ENCODE results near the gene AP2B1.
"Not testable (repeated sequence)": the region's sequence is repeated elsewhere in the genome, so short reads cannot be mapped to it uniquely, and the experiment has no call there.

AP2B1 gene

DNA sequence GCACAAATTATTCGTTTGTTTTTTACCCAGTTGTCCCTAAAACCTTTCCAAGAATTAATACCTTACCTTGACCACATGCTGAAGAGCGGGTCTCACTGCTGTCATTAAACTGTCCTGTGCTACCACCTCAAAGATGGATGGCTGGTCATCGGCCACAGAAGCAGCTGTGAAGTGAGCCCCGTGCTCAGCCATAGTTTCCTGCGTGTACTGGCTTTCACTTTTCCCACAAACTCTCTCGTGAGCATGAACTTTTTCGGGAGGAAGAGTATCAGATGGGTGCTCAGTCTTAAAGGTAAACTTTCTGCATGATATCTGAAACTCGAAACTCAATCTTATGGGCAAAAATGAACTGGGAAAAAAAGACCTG lies 9.3 kb upstream of the AP2B1 start:
- no peak for DNase-seq

DNA sequence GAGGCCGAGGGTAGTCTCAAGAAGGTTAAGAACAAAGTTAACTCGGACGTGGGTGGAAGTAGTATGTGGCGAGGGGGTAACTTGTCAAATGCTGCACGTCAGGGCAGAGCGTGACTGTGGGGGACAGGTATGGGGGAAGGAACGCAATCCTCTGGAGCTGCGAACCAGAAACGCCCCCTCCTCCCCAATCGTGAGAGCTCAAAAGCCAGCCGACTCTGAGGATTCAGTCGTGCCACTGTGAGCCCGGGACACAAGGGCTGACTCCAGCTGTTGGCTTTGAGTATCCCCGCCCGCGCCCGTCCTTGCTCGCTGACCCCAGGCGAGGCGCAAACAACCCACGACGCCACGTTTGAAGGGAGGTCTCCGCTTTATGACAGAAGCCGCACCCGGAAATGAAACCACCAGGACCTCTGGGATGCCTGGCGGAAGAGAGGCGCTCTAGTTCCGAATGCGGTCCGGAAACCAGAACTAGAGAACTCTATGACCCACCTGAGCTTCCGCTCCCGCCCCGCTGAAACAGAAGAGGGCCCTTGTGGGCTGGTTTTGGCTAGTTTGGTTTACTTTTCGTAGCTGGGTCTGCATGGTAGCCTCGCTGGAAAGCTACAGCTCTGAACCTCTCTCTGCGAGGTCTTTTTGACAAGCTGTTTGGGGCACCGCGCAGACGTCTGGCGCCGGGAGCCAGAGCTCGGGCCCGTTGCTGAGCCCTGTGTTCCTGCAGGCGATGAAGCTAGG lies 8.8 kb upstream of the AP2B1 start, which contains the start of gene PEX12:
TSS of gene PEX12 (minus strand) at position 375 of the 732 bp plus-strand sequence. CDS start 550 bp downstream, outside the sequence.
- peak; percentile 87 for DNase-seq

DNA sequence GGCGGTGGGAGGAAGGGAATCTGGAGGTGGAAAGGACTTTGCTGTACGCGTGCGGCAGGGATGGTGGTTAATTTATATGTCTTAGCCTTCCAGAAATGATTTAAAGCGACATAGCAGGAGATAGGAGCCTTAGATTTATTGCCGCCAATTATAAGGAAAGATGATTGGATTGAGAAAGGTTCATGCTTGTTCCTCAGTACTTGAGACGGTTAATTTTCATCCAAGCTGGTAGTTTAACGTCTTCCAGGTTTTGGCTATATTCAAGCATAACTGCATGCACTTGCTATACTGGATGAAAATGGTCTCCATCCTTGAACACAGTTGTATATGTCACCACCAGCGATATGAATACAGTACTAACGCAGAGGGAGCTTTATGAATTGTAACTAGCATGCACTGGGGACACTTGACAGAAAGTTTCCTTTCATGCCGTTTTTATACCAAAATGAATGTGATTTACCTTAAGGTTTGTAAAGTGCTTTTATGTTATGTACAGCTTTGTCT lies 8.1 kb upstream of the AP2B1 start:
- DNase-seq, result no peak

DNA sequence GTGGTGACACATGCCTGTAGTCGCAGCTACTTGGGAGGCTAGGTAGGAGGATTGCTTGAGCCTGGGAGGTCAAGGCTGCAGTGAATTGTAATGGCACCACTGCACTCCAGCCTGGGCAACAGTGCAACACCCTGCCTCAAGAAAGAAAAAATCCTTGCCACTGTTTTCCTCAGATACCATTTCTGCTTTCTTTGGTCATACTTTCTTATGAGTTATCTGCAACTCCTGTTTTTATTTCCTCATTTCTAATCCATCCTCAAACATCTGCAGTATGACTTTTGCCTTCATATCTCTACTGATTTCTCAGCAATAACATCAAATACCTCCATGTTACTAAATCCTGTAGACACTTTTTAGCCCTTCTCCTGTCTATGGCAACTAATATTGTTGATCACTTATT lies 3.1 kb upstream of the AP2B1 start:
- no peak for DNase-seq

DNA sequence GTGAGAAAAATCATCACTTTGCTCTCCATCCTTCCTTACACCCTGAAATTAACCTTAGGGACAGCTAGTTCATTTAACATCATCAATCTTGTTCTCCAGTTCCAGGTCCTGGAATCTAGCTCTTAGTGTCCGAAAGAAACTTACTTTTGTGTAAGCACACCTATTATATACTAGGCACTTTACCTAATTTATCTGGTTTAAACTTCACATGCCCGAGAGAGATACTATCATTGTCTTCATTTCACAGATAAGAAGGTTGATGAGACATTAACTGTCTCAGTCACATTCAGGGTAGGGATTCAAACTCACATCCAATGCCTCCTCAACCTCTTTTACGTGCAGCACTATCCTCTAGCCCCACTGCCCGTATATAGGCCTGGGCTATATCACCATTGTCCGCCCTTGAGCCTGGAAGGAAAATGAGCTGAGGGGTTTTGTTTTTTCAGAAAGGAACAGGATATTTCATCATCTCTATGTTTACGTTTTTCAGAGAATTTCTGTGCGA lies 501 bp upstream of the AP2B1 start:
- no peak for DNase-seq

DNA sequence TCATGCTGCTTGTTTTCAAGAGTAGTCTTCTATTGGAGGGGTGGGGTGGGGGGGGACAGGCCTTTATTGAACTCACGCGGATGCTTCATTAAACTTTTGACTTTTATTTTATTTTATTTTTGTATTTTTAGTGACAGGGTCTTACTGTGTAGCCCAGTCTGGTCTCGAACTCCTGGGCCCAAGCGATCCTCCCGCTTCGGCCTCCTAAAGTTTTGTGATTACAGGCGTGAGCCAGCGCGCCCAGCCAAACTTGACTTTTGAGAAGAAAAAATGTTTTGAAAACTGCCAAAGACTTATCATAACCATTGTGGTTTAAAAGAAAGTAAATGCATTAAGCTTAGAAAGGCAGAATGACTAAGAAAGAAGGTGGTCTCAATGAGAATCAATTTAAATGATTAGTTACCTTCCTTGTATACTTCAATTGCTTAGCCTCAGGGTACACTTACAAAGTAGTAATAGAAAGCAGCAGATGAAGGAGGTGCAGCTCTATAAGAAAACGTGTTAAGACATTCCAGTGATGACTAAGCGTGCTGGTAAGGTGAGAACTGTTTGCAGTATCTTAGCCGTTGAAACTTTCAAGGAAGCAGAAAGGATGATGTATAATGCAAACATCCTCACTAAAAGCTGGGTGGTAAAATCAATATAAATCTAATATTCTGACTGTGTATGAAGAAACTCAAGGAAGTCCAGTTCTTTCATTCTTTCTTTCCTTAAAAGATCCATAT lies 1.2 kb downstream of the AP2B1 start:
- no peak for DNase-seq

DNA sequence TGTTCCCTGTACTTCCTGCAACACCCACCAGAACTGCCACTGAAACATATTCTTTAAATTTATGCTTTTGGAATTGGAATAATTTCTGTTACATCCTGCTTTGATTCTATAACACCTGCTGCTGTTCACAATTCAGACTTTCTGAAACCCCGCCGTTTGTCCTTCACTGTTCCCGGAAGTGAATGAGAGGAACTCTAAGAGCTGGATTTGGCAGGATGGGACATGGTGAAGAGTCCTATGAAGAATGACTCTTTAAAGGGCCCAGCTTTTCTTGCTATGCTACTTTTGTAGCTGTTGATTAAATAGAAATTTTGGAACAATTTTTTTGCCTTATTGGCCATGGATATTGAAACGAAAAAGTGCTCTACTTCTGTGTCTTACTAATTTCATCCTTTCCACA lies 8.9 kb downstream of the AP2B1 start:
- no peak for DNase-seq

DNA sequence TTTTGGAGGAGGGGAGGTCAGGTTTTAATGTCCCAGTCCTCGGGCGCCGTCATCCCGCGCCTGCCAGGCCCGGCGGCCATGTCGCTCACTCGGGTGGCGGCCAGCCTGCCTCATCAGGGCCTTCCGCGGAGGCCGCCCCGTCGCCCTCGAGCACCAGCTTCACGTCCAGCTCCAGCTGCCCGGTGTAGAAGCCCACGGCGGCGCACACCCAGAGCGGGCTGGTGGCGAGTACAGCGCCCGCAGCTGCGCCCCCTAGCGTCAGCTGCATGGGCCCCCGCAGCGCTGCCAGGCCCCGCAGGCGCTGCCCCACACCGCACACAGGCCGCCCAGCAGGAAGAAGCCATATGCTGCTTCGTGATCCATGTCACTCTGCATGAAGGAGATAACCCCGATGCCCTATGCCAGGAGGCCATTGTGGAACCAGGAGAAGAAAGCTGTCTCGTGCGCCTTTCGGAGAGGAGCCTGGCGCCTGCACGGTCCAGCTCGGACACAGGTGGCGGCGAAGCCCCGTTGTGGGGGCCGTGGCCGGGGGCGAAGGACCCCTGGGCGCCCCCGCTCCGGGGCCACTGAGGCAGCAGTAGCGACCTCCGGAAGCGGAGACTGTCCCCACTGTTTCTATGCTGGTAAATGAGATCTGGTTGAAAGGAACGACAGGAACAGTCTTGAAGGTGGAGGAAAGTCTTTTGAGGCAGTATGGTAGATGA lies 9.6 kb downstream of the AP2B1 start:
- no peak for DNase-seq

DNA sequence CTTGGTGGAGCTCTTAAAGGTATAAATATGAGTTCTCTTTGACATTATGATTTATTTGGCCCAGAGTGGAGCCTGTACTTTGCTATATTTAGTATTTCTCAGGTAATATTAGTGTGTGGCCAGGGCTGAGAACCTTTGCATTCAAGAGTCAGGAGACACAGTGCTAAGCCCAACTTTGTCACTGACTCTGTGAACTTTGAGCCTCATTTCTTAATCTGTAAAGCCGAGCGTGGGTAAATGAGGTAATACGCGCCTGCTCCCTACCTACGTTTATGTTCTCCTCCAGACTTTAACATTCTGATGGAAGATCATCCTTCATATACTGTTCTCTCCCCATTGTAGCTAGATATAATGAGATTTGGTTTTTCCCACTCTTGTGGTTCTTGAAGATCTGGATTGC lies 10.5 kb downstream of the AP2B1 start:
- DNase-seq, result no peak

DNA sequence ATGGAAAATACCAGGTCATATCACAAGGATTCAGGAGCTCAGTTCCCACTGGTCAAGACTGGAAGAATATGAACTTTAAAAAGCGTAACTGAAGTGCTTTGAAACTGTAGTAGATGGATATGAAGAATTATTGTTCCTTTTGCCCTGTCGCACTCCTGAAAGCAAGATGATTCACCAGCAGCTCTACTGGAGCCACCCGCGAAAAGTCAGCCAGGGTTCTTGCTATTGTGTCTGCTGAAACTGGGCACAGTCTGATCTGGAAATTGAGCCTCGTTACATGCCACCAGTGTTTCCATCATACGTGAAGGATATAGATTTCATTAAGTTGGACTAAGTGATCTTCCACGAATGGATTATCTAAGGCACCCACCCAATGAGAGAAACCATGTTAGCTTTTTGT lies 16.6 kb downstream of the AP2B1 start:
- no peak for DNase-seq

DNA sequence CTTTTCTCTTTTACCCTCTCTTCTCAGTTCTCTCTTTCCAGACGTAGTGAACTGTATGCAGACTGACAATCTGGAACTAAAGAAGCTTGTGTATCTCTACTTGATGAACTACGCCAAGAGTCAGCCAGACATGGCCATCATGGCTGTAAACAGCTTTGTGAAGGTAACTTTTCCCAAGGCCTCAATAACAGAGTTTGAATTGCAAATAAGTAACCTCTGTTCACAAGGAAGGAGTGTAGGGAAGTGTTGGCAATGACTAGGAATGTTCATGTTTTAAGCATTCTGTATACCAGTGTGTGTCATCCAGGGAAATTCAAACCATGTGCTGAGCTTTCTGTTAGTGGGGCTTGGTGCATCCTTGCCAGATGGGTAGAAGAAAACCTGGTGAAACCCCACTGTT lies 18.6 kb downstream of the AP2B1 start:
- DNase-seq, result no peak

DNA sequence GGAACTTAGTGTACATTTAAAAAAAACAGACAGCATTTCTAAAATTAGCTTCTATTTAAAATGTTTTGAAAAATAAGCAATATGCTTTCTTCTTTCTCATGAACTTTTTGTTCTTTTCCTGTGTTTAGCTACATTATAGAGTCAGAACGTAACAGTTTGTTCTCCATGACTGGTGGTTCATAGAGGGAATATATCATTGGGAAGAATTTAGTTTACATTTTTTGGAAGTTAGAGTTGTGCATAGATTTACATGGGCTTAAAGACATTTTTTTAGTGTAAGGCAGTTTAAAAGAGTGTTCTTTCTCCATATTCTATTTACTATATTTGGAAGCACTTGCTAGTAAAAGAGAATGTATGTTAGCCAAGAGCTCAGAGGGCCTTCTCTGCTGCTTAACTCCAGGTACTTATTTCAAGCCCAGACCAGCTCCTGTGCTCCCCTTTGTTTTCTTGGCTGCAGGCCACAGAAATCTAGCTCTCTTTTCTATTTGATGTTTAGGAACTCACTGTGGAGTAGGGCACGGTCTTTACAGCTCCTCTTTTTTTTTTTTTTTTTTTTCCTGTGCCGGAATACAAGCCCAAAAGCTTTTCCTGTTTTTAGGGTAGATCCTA lies 20.2 kb downstream of the AP2B1 start:
- no peak for DNase-seq

DNA sequence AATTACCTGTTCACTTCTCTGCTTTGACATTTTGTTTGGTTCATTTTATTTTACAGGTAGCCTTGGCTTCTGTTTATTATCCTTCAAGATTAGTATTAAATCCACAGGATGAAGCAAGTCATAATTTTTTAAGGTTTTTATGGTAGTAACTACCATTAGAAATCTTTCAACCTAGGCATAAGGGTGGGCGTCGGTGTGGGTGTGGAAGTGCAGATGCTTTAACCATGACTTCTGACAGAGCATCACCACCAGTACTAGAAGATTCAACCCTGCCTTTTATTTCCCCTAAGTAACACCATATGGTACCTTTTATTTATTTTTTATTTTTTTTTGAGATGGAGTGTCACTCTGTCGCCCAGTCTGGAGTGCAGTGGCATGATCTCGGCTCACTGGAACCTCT lies 22.7 kb downstream of the AP2B1 start:
- no peak for DNase-seq

DNA sequence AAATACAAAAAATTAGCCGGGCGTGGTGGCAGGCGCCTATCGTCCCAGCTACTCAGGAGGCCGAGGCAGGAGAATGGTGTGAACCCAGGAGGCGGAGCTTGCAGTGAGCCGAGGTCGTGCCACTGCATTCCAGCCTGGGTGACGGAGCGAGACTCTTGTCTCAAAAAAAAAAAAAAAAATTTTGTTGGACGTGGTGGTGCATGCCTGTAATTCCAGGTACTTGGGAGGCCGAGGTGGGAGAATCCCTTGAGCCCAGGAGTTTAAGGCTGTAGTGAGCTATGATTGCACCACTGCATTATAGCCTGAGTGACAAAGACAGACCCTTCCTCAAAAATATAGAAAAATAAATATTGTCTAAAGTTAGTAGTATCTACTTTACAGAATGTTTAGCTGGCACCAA lies 23.6 kb downstream of the AP2B1 start:
- not testable (repeated sequence) for DNase-seq

DNA sequence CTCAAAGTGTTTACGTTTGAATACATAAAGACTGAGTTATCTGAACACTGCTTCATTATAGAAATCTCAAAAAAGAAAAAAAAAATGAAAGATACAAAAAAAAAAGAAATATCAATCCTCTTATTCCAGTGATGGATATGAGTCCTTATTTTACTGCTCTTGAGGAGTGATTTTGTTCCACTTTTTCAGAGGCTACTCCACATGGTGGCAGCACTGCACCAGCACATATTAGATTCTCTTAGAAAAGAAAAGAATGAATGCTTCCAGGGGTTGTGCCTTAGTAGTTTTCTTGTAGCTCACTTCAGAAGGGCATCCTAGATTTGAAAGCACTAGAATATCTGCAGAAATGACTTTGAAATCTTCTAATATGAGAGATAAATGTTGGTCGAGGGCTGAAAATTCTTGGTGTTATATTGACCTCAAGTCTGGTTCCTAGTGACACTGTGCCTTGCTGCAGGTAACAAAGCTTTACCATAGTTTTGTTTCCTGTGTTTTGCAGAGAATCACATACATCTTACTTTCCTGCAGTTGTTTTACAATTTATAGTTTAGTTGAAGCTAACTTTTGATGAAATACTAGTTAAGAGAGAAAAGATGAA lies 25.9 kb downstream of the AP2B1 start:
- DNase-seq, result peak; percentile 36

DNA sequence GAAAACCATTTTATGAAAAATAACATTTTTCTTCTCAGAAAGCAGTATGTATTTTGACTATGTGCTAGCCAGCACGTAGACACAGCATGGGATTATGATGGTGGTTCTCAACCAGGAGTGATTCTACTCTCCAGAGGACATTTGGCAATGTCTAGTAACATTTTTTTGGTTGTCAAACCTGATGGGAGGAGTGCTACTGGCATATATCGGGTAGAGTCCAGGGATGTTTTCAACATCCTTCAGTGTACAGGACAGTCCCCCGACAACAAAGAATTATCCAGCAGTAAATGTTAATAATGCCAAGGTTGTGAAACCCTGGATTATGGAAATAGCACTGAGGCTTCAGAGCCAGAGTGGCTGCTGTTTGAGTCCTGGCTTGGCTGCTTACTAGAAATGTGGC lies 27.7 kb downstream of the AP2B1 start:
- DNase-seq, result no peak

DNA sequence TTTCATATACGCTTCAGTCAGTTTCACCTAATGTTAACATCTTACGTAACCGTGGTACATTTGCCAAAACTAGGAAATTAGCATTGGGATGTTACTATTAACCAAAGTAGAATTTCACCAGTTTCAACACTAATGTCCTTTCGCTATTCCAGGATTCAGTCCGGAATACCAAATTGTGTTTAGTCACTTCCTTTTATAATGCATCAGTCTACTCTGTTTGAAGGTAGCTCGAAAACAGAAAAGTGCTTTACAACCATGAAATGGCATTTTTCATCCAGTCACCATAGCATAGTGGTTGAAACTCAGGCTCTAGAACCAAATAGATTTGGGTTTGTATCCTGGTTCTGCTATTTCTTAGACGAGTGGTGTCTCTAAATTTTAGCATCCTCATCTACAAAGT lies 29.4 kb downstream of the AP2B1 start:
- DNase-seq, result no peak

DNA sequence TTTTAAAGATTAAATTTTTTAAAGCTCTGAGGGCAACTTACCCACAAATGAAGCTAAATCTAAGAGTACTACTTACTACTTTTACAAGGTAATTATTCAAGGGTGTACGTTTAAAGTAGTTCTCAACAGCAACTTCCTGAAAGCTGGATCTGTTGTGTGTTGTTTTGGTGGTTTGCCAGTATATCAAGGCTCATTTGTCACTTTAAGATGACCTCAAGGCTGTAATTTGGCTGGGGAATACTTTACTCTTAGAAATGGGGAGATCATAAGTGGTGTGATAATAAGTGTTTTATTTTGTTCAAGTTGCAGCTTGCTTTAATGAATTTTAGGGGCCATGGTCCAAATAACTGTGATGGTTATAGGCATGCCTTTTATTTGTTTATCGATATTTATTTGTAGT lies 30.4 kb downstream of the AP2B1 start:
- no peak for DNase-seq

DNA sequence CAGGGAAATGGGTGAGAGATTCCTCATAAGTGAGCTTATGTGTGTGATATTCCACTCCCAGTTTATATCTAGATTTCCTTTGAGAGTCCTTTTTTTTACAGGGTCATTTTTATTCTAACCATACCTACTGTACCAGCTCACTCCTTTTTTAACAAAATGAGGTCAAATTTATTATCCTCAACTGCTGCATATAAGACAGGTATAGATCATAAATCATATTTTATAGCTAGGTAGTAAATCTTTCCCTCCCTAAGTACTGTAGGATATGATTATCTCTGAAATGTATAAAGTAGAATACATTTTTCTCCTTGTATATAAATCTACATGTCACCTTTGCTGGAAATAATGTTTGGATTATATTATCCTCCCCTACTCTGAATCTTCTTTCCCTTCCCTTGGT lies 31.5 kb downstream of the AP2B1 start:
- no peak for DNase-seq

DNA sequence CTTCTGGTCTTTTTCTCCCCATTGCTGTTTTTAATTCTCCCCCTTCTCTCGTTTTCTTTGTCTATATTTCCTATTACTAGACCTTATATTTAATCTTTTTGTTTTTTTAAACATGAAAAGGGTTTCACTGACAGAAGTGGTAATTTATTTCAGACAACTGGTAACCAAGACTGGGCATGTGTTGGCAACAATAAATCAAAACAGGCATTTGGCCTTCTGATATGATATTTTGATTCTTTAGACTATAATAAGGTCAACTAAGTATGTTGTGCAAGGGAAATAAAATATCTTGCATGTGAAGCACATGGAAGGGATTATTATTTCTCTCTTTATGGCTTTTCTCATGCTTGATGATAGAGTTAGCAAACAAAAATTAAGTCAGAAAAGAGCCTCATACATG lies 34.6 kb downstream of the AP2B1 start:
- no peak for DNase-seq

DNA sequence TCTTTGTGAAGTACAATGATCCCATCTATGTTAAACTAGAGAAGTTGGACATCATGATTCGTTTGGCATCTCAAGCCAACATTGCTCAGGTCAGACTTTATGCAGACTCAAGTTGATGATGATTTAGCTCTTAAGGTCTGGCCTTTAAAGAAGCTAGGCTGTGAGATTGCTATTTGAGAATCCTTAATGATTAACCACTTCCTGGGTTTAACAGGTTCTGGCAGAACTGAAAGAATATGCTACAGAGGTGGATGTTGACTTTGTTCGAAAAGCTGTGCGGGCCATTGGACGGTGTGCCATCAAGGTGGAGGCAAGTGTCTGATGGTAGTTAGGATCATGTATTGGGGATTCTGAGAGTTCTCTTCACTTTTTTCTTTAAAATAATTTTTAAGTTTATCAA lies 40.3 kb downstream of the AP2B1 start:
- no peak for DNase-seq

DNA sequence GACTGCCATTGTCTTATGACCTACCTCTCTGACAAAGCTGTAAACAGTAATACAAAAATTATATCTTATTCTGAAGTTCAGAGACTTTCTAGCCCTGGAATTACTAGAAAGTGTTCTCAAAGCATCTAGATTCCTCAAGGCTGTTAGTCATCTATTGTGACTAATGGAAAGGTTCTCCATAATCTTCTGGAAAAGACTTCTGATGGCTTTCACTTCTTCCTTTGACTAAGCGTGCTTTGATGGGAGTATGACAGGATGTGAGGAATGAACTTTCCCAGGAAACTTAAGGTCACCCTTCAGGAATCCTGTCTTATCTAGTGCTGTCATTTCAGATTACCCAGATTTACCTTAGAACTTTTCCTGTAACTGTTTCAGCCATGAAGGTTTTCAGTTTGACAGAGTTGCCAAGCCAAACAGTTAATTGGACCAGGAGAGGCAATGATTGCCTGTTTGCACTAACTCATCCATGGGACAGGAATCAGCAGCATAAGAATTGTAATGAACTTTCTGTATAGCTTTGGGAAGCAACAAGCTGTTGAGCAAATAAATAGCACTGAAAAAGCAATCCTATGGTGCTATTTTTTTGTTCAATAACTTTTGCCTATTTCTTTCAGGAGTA lies 43.5 kb downstream of the AP2B1 start:
- no peak for DNase-seq
